ENCODE measurements around the gene RELL2. TPM values are rescaled to one million over a fixed set of nuclear protein-coding genes. Genes with fewer than 3 reads are reported as not detected.

RELL2 gene
- total and polyA plus RNA-seq, 4 donors: 7.3 to 37.3 (median 27.5) TPM

DNA sequence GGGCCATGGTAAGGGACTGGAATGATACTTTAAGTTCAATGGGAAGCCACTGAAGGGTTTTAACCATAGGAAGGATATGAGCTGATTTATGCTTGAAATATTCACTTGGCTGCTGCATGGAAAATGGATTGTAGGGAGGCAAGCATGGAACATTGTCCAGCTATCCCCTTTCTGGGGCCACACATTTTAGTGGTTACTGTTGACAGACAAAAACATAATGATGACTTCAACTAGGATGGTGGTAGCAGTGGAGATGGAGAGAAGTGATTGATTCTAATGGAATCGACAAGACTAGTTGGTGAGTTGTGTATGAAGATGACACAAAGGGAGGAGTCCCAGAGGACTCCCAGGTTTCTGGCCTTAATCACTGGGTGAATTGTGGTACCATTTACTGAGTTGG is 20.6 kb downstream of the RELL2 start:
- Histone ChIP-seq H3K4me1 (ENCODE audit: control insufficient read depth, insufficient read depth, low read length) (no peaks in the 10 kb centered on the region), H3K27me3 (ENCODE audit: control insufficient read depth, insufficient read depth, low read length) (no peaks in the 10 kb centered on the region), H3K9me3 (ENCODE audit: control insufficient read depth, insufficient read depth, low read length) (no peaks in the 10 kb centered on the region), H3K36me3 (ENCODE audit: control insufficient read depth, insufficient read depth, low read length) (peaks cover 9% of the 10 kb centered on the region), H3K27ac (ENCODE audit: low read depth, low read length) (no peak overlapping the region), H3K4me3 (ENCODE audit: low read depth, low read length) (no peak overlapping the region)
- 100% methylated on average over 1 of the region's 1 CpG for WGBS (ENCODE audit: insufficient coverage)
- DNase-seq (ENCODE audit: low read depth in 4 of 6, low spot score in 6 of 6): no peak

DNA sequence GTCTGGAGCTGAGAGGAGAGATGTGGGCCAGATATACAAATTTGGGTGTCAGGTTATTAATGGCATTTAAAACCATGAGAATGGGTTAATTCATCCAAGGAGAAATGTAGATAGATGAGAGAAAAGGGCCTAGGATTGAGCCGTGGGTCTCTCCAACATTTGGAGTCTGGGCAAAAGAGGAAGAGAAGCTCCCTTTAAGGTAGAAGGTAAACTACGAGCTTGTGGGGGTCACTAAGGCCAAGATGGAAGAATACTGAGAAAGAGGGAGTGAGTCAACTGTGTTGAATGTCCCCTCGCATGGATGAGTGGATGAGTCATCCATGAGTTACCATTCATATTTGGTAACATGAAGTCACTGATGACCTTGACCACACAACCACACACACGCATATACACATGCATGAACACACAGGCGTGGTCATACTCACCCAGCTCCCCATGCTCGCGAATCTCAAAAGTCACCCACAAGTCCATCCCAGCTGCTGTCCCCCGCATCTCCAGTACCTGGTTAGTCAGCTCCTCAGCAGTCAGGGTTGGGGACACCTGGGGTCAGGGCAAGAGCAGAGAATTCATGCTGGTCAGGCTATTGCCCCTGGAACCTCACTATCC is 21.2 kb downstream of the RELL2 start:
- Histone ChIP-seq H3K27ac (ENCODE audit: low read depth, low read length) (no peak overlapping the region), H3K36me3 (ENCODE audit: control insufficient read depth, insufficient read depth, low read length) (peaks cover 9% of the 10 kb centered on the region), H3K9me3 (ENCODE audit: control insufficient read depth, insufficient read depth, low read length) (no peaks in the 10 kb centered on the region), H3K27me3 (ENCODE audit: control insufficient read depth, insufficient read depth, low read length) (no peaks in the 10 kb centered on the region), H3K4me3 (ENCODE audit: low read depth, low read length) (no peak overlapping the region), H3K4me1 (ENCODE audit: control insufficient read depth, insufficient read depth, low read length) (no peaks in the 10 kb centered on the region)
- WGBS (ENCODE audit: insufficient coverage): 82% methylated on average over 7 of the region's 8 CpGs
- no peak for DNase-seq (ENCODE audit: low read depth in 4 of 6, low spot score in 6 of 6)

DNA sequence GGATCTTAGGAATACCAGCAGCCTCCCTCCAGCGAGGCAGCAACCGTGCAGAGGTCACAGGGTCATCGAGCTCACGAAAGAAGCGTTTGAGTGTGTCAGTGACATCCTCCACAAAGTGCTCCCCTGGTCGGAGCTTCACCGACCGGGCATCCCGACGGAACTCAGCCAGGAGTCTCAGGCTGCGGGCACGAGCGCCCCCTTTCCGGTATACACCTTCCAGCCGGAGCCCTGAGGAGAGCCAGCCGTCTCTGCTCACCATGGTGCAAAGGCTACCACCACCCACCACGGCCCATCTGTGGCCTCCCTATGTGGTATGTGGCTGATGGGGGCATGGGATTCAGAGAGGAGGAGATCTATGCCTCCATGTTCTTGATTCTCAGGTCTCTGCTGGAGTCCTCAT is 25.2 kb downstream of the RELL2 start:
- H3K4me1 ChIP-seq (ENCODE audit: control insufficient read depth, insufficient read depth, low read length): no peaks in the 10 kb centered on the region
- H3K9me3 ChIP-seq (ENCODE audit: control insufficient read depth, insufficient read depth, low read length): no peaks in the 10 kb centered on the region

DNA sequence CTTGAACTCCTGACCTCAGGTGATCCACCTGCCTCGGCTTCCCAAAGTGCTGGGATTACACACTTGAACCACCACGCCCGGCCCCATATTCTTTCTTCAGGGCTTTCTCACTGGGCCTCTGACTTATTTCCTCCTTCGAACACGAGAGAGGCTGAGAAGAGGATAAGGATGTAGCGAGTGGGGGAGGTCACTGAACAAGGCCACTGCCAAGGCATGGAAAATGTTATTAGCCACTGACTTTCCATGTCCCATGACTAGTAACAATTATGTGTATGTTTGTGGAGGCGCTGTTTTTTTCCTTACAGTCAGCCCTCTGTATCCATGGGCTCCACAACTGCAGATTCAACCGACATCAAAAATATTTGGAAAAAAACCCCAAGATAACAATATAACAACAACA is 26.7 kb downstream of the RELL2 start:
- WGBS (ENCODE audit: insufficient coverage): 96% methylated on average over 4 of the region's 8 CpGs
- Histone ChIP-seq H3K9me3 (ENCODE audit: control insufficient read depth, insufficient read depth, low read length) (no peaks in the 10 kb centered on the region), H3K27ac (ENCODE audit: low read depth, low read length) (no peak overlapping the region), H3K4me1 (ENCODE audit: control insufficient read depth, insufficient read depth, low read length) (no peaks in the 10 kb centered on the region), H3K27me3 (ENCODE audit: control insufficient read depth, insufficient read depth, low read length) (no peaks in the 10 kb centered on the region), H3K36me3 (ENCODE audit: control insufficient read depth, insufficient read depth, low read length) (peaks cover 4% of the 10 kb centered on the region), H3K4me3 (ENCODE audit: low read depth, low read length) (no peak overlapping the region)
- DNase-seq (ENCODE audit: low read depth in 4 of 6, low spot score in 6 of 6): no peak

More for the DNA sequence above, 25.2 kb downstream of the RELL2 start:
- H3K27me3 ChIP-seq (ENCODE audit: control insufficient read depth, insufficient read depth, low read length): no peaks in the 10 kb centered on the region
- H3K36me3 ChIP-seq (ENCODE audit: control insufficient read depth, insufficient read depth, low read length): peaks cover 4% of the 10 kb centered on the region
- no peak for DNase-seq (ENCODE audit: low read depth in 4 of 6, low spot score in 6 of 6)
- H3K4me3 ChIP-seq (ENCODE audit: low read depth, low read length): no peak overlapping the region
- no peak overlapping the region for H3K27ac ChIP-seq (ENCODE audit: low read depth, low read length)
- WGBS (ENCODE audit: insufficient coverage): 79% methylated on average over 14 of the region's 17 CpGs

DNA sequence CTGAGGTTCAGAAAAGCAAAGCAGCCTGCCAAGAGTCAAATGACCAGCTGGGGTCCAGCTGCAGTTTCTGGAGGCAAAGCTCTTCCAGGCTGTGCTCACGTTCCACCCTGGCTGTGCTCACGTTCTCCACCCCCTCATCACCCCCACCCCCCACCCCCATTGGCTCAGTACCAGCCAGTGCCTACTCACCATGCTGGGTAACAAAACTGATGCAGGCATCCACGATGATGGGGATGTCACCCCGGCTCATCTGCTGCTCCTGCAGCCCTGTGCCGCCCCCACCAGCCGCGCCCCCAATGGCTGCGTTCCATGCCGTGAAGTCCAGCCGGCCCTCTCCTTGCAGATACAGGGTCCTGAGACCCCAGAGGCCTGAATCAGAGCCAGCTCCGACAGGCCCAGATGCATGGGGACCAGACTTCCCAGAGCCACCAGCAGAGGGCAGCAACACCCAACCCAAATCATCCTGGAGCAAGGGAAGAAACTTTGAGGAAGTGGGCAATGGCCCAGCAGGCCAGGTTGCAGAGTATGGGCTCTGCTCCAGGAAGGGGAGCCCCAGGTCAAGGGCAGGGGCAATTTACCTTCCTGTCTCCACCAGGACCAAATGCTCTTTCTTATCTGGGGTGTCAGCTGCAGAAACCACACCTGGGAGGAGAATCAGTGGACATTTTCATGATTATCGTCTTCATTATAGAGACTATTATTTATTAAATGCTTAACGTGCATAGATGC is 28.1 kb downstream of the RELL2 start:
- no peaks in the 10 kb centered on the region for H3K9me3 ChIP-seq (ENCODE audit: control insufficient read depth, insufficient read depth, low read length)
- peaks cover 4% of the 10 kb centered on the region for H3K36me3 ChIP-seq (ENCODE audit: control insufficient read depth, insufficient read depth, low read length)
- no peaks in the 10 kb centered on the region for H3K27me3 ChIP-seq (ENCODE audit: control insufficient read depth, insufficient read depth, low read length)
- H3K4me1 ChIP-seq (ENCODE audit: control insufficient read depth, insufficient read depth, low read length): no peaks in the 10 kb centered on the region
- DNase-seq (ENCODE audit: low read depth in 4 of 6, low spot score in 6 of 6): peak; percentile 38 to 93 (median 69)
- WGBS (ENCODE audit: insufficient coverage): 22% methylated on average over 9 of the region's 13 CpGs
- H3K4me3 ChIP-seq (ENCODE audit: low read depth, low read length): no peak overlapping the region
- no peak overlapping the region for H3K27ac ChIP-seq (ENCODE audit: low read depth, low read length)

- Histone ChIP-seq H3K4me1 (ENCODE audit: control insufficient read depth, insufficient read depth, low read length) (no peaks in the 10 kb centered on the region), H3K27ac (ENCODE audit: low read depth, low read length) (no peak overlapping the region), H3K4me3 (ENCODE audit: low read depth, low read length) (no peak overlapping the region), H3K36me3 (ENCODE audit: control insufficient read depth, insufficient read depth, low read length) (peaks cover 4% of the 10 kb centered on the region), H3K9me3 (ENCODE audit: control insufficient read depth, insufficient read depth, low read length) (no peaks in the 10 kb centered on the region), H3K27me3 (ENCODE audit: control insufficient read depth, insufficient read depth, low read length) (no peaks in the 10 kb centered on the region)
- WGBS (ENCODE audit: insufficient coverage): 79% methylated on average over 15 of the region's 18 CpGs
- no peak for DNase-seq (ENCODE audit: low read depth in 4 of 6, low spot score in 6 of 6)
Measured at GRCh38 chr5:141665995-141666940, 29.5 kb downstream of the RELL2 start.

DNA sequence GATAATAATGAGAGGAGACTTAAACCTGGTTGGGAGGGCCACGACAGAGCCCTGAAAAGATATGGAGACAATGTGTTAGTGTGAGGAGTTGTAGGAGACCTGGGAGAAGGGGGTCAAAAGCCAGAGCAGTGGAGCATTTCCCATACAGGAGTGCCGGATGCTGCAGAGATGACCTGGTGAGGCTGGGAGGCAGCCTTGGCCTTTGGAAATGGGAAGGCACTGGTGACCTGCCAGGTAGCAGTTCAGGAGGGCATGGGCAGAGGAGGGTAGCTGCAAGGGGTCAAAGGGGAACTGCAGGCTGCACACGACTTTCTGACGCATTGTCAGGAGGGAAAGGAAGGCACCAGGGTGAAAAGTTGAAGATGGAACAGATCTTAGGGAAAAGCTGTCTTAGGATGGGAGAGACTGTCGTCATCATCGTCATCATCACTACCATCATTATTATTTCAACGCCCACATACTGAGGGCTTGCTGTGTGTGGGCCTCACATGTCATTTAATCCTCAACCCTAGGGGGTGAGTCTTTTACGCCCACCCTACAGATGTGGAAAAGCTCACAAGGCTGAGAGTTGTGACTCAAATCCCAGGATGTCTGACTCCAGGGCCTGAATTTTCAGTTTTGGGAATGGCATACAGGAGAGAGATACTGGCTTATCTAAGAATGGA is 31.9 kb downstream of the RELL2 start:
- no peaks in the 10 kb centered on the region for H3K27me3 ChIP-seq (ENCODE audit: control insufficient read depth, insufficient read depth, low read length)
- H3K9me3 ChIP-seq (ENCODE audit: control insufficient read depth, insufficient read depth, low read length): no peaks in the 10 kb centered on the region
- no peak overlapping the region for H3K4me3 ChIP-seq (ENCODE audit: low read depth, low read length)
- no peak overlapping the region for H3K27ac ChIP-seq (ENCODE audit: low read depth, low read length)
- 74% methylated on average over 5 of the region's 8 CpGs for WGBS (ENCODE audit: insufficient coverage)
- H3K36me3 ChIP-seq (ENCODE audit: control insufficient read depth, insufficient read depth, low read length): peaks cover 10% of the 10 kb centered on the region
- H3K4me1 ChIP-seq (ENCODE audit: control insufficient read depth, insufficient read depth, low read length): peaks cover 14% of the 10 kb centered on the region
- DNase-seq (ENCODE audit: low read depth in 4 of 6, low spot score in 6 of 6): no peak

- H3K27ac ChIP-seq (ENCODE audit: low read depth, low read length): no peak overlapping the region
- DNase-seq (ENCODE audit: low read depth in 4 of 6, low spot score in 6 of 6): no peak
- H3K27me3 ChIP-seq (ENCODE audit: control insufficient read depth, insufficient read depth, low read length): no peaks in the 10 kb centered on the region
- H3K36me3 ChIP-seq (ENCODE audit: control insufficient read depth, insufficient read depth, low read length): peaks cover 10% of the 10 kb centered on the region
- H3K4me1 ChIP-seq (ENCODE audit: control insufficient read depth, insufficient read depth, low read length): peaks cover 14% of the 10 kb centered on the region
- H3K9me3 ChIP-seq (ENCODE audit: control insufficient read depth, insufficient read depth, low read length): no peaks in the 10 kb centered on the region
- no peak overlapping the region for H3K4me3 ChIP-seq (ENCODE audit: low read depth, low read length)
- WGBS (ENCODE audit: insufficient coverage): 60% methylated on average over 1 of the region's 4 CpGs
Measured at GRCh38 chr5:141669520-141669919, 32.7 kb downstream of the RELL2 start.

DNA sequence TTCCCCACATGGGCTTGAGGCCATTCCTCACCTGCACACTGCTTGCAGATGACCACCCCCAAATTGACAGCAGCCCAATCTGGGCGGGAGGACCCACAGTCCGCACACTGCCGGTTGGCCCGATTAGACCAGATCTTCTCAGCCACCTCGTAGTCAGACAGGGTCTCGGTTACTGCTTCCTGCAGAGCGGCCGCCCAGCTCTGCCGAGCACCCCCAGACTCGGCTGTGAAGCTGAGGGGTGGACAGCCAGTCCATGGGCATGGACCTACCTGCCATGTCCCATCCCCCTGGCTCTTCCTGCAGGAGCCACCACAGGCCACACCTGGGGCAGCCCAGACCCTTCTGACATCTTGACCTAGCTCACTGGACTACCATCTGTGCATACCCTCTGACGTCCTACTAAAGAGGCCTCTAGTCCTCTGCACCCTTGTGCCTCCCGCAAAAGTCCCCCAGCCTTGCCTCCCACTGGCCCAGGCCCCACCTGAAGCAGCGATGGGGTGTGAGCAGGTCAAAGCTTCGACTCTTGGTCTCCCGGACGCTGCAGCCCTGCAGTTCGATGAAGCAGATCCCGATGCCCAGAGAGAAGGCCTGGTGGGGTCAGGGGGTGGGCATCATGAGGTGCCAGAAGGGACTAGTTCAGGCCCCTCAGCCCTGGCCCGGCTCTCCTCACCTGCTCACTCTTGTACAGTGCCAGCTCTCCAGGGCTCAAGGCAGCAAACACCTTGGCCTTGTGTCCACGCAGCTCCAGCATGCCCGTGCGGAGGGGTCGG is 35.5 kb downstream of the RELL2 start:
- Histone ChIP-seq H3K27me3 (ENCODE audit: control insufficient read depth, insufficient read depth, low read length) (no peaks in the 10 kb centered on the region), H3K27ac (ENCODE audit: low read depth, low read length) (no peak overlapping the region)
- DNase-seq (ENCODE audit: low read depth in 4 of 6, low spot score in 6 of 6): no peak

More for the DNA sequence above, 35.5 kb downstream of the RELL2 start:
- no peaks in the 10 kb centered on the region for H3K9me3 ChIP-seq (ENCODE audit: control insufficient read depth, insufficient read depth, low read length)
- WGBS (ENCODE audit: insufficient coverage): 92% methylated on average over 19 of the region's 23 CpGs
- peaks cover 14% of the 10 kb centered on the region for H3K4me1 ChIP-seq (ENCODE audit: control insufficient read depth, insufficient read depth, low read length)
- H3K36me3 ChIP-seq (ENCODE audit: control insufficient read depth, insufficient read depth, low read length): peaks cover 6% of the 10 kb centered on the region
- no peak overlapping the region for H3K4me3 ChIP-seq (ENCODE audit: low read depth, low read length)

All from spinal cord (tissue), 10 donors.